22Rv1 (cell line): ENCODE results near the gene SYT13.

ENCODE experiments used
- CTCF ChIP-seq: fragments of 450-650 bp; IDR thresholded peaks from 2 replicates; pipeline ENCODE4 v1.5.1; 2017; ENCODE audit warnings: mild to moderate bottlenecking
- ZFX ChIP-seq: fragments of 450-650 bp; IDR thresholded peaks from 2 replicates; pipeline ENCODE4 v1.6.1; 2017; ENCODE audit warnings: antibody characterized with exemption, borderline replicate concordance

GRCh38 chr11:45314900-45315299 lies 28.8 kb upstream of the SYT13 start:
- no peak for TF ChIP-seq CTCF
- no peak for TF ChIP-seq ZFX
